Urinary bladder (tissue), 4 donors: ENCODE results near the gene C1QTNF12. TPM values are rescaled to one million over a fixed set of nuclear protein-coding genes. Genes with fewer than 3 reads are reported as not detected.
"Not testable (repeated sequence)": the region's sequence is repeated elsewhere in the genome, so short reads cannot be mapped to it uniquely, and the experiment has no call there.

ENCODE experiments used
- DNase-seq: peaks from one replicate; pipeline ENCODE4 v3.0.0-alpha.2; 2015; ENCODE audit errors: extremely low spot score
- H3K27ac ChIP-seq: one replicate; pipeline ENCODE4 v1.5.1; 2013; ENCODE audit warnings: low read depth, mild to moderate bottlenecking, moderate library complexity
- H3K36me3 ChIP-seq: one replicate; pipeline ENCODE4 v1.6.1; 2013; ENCODE audit warnings: mild to moderate bottlenecking, moderate library complexity; ENCODE audit not compliant: insufficient read depth
- H3K4me1 ChIP-seq: one replicate; pipeline ENCODE4 v1.6.1; 2013; ENCODE audit warnings: mild to moderate bottlenecking, moderate library complexity; ENCODE audit not compliant: insufficient read depth
- H3K4me3 ChIP-seq: one replicate; pipeline ENCODE4 v1.5.1; 2013; ENCODE audit warnings: low read depth, low read length
- WGBS: extraction: QIAGEN DNeasy Blood & Tissue Kit; methylation state at CpG from one replicate; pipeline ENCODE4 v1.1.7; 2013; 5-methylcytosine and 5-hydroxymethylcytosine counted together
- polyA plus RNA-seq: library from polyadenylated mRNA; stranded (reverse); fragments of 200-250 nt; gene quantifications from one replicate; pipeline ENCODE4 v1.2.3, GENCODE V29; 2013
- small RNA-seq: library from RNA; depleted of rRNA; stranded (forward); fragments of <200 nt; gene quantifications from one replicate; pipeline ENCODE3, GENCODE V24; 2014
- total RNA-seq: library from RNA; depleted of rRNA; stranded (reverse); fragments of >200 nt; gene quantifications from one replicate; pipeline ENCODE4 v1.2.3, GENCODE V29; 2014
- donor health status: healthy with polysubstance abuse.
- donor health status: healthy.

C1QTNF12 gene
- total and polyA plus RNA-seq, 2 donors, result 0.53 to 0.99 TPM

DNA sequence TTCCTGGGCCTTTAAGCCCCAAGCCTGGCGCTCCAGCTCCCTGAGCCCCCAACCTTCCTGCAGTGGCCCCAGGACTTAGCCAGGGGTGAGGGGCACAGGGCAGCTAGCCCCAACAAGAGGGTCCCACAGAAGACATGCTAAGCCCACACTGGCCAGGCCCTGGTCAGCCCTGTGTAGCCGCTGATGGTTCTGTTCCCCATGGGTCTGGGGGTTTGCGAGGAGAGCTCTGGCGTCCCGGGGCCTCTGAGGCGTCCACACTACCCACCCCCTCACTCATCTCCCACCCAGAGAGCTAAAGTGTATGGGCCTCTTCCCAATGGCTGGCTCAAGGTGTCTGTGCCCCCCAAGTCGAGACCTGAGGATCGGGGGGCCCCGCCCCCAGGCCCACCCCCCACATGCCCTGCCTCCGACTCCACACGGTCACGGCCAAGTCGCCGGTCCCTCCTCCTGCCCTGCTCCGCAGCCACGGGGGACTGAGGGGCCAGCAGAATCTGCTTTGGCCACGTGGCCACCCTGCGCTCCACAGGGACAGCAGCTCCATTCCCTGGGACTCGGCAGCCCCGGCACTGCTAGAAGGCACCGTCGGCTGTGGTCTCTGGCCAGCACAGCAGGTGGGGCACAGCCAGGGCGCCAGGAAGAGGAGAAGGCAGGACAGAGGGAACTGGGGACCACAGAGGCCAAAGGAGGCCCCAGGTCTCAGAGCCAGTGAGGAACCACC lies 47.9 kb downstream of the C1QTNF12 start:
- WGBS, result 70% methylated on average over 23 of the region's 23 CpGs
- H3K4me1 ChIP-seq, result no peaks in the 10 kb centered on the region
- no peak overlapping the region for H3K27ac ChIP-seq
- no peak for DNase-seq
- no peak overlapping the region for H3K4me3 ChIP-seq
- no peaks in the 10 kb centered on the region for H3K36me3 ChIP-seq

DNA sequence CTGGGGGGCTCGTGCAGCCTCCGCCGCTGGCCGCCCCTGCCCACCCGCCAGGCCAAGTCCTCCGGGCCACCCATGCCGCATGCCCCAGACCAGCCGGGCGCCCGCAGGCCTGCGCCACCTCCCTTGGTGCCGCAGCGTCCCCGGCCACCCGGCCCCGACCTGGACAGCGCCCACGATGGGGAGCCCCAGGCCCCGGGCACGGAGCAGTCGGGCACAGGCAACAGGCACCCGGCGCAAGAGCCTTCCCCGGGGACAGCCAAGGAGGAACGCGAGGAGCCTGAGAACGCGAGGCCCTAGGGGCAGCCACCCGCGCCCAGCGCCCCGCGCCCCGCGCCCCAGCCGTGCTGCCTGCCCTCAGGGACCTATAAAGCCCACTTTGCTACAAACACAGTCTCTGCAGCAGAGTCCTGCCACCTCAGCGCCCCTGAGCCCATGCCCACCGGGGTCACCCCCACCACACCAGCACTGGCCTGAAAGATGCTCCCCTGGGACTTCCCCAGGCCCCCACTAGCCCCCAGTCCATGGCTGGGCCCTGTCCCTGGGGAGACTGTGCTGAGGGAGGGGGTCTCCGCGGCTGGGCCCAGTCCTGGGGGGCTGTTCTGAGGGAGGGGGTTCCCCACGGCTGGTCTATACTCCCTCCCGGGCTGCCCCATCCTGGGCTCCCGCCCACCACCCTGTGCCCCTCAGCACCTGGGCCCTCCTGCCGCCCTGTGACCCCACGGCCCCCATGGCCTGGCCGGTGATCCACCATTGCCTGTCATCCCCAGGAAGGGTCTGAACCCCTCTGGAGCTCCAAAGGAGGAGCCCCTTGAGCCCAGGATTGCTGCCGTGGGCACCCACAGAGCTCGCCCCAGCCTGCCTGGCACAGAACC lies 48.7 kb downstream of the C1QTNF12 start:
- Histone ChIP-seq H3K4me3 (no peak overlapping the region), H3K27ac (no peak overlapping the region), H3K36me3 (no peaks in the 10 kb centered on the region), H3K4me1 (no peaks in the 10 kb centered on the region)
- DNase-seq, result no peak
- 92% methylated on average over 48 of the region's 48 CpGs for WGBS

DNA sequence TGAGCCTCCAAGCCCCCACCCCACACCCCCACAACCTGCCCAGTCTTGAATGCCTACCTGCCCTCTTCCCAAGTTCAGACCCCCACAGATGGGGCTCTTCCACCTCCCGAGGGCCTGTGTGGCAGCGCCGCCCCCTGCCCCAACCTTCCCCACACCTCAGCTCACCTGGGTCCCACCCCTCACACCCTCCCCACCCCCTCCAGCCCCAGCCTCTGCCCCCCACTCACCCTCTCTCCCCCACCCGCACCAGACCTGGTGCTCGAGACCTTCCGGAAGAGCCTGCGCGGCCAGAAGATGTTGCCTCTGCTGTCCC lies 49.4 kb downstream of the C1QTNF12 start:
- no peak for DNase-seq
- 83% methylated on average over 8 of the region's 8 CpGs for WGBS

DNA sequence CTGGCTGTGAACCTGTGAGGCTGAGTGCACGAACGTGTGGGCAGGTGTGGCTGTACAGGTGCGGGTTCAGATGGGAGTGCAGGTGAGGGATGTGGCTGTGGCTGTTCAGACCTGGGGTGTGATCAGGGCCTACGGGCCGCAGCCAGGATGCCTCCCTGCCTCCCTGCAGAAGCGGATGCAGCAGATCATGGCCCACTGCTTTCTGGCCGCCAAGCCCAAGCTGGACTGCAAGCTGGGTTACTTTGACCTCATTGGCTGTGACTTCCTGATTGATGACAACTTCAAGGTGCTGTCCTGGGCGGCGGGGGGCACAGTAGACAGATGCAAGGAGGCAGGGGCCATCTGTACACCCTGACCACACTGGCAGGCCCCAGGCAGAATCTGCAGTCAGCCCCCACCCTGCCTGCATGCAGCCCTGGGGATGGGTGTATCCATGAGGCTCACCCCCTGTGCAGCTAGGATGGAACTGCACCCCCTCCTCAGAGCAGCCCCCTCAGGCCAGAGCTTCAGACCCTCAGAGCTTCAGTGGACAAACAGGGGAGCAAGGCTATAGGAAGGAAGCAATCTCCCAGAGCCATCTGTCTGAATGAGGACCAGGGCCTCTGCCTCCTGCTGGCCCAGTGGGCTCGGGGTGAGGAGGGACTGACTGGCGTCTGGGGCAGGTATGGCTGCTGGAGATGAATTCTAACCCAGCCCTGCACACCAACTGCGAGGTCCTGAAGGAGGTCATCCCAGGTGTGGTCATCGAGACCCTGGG lies 49.9 kb downstream of the C1QTNF12 start:
- no peak overlapping the region for H3K27ac ChIP-seq
- no peak overlapping the region for H3K4me3 ChIP-seq
- no peaks in the 10 kb centered on the region for H3K4me1 ChIP-seq
- 80% methylated on average over 13 of the region's 13 CpGs for WGBS
- no peak for DNase-seq
- no peaks in the 10 kb centered on the region for H3K36me3 ChIP-seq

More for the DNA sequence above, 49.4 kb downstream of the C1QTNF12 start:
- H3K4me3 ChIP-seq, result no peak overlapping the region
- H3K4me1 ChIP-seq, result no peaks in the 10 kb centered on the region
- no peaks in the 10 kb centered on the region for H3K36me3 ChIP-seq
- H3K27ac ChIP-seq, result no peak overlapping the region

DNA sequence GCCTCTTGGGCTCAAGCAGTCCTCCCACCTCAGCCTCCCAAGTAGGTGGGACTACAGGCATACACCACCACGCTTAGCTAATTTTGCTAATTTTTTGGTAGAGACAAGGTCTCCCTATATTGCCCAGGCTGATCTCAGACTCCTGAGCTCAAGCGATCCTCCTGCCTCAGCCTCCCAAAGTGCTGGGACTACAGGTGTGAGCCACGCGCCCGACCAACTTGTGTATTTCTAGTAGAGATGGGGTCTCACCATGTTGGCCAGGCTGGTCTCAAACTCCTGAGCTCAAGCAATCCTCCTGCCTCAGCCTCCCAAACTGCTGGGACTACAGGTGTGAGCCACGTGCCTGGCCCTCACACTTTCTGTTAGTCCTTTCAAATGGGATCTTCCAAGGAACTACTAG lies 50.8 kb downstream of the C1QTNF12 start:
- H3K27ac ChIP-seq, H3K4me3 ChIP-seq, H3K4me1 ChIP-seq, DNase-seq, H3K36me3 ChIP-seq: not testable (repeated sequence)
- 94% methylated on average over 6 of the region's 6 CpGs for WGBS

DNA sequence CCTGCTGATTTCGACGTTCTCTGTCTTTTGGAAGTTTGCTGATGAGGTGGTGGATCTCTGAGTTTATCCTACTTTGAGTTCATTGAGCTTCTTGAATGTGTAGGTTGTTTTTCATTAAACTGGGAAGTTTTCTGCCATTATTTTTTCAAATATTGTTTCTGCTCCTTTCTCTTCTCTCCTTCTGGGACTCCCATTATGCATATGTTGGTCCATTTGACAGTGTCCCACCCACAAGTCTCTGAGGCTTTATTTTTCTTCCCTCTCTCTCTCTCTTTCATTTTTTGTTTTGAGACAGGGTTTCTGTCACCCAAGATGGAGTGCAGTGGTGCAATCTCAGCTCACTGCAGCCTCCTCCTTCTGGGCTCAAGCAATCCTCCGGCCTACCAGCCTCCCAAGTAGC lies 51.8 kb downstream of the C1QTNF12 start:
- 75% methylated on average over 3 of the region's 3 CpGs for WGBS
- DNase-seq, result no peak
- Histone ChIP-seq H3K36me3 (no peaks in the 10 kb centered on the region), H3K27ac (no peak overlapping the region), H3K4me3 (no peak overlapping the region), H3K4me1 (no peaks in the 10 kb centered on the region)

Small RNA genes within 50 kb of the gene (small RNA-seq; reads per million reads assigned to genes)
- not detected for gene MIR6726

Other genes with a start within 250 kb of the C1QTNF12 start
- 9.8 TPM for gene HES4, start 246.6 kb downstream of the C1QTNF12 start, total RNA-seq
- 38.5 TPM for gene HES4, start 246.6 kb downstream of the C1QTNF12 start, polyA plus RNA-seq
- gene ISG15, start 233.2 kb downstream of the C1QTNF12 start, total RNA-seq, result 41.8 TPM
- gene ISG15, start 233.2 kb downstream of the C1QTNF12 start, polyA plus RNA-seq, result 75.7 TPM
- 43.3 TPM for gene AGRN, start 226.6 kb downstream of the C1QTNF12 start, total RNA-seq
- 38.7 TPM for gene AGRN, start 226.6 kb downstream of the C1QTNF12 start, polyA plus RNA-seq
- gene RNF223, start 172.4 kb downstream of the C1QTNF12 start, total RNA-seq, result 2.7 TPM
- 0.73 TPM for gene RNF223, start 172.4 kb downstream of the C1QTNF12 start, polyA plus RNA-seq
- 7.1 TPM for gene C1orf159, start 130.6 kb downstream of the C1QTNF12 start, total RNA-seq
- 12.6 TPM for gene C1orf159, start 130.6 kb downstream of the C1QTNF12 start, polyA plus RNA-seq
- not detected for gene TTLL10, start 72.8 kb downstream of the C1QTNF12 start, total RNA-seq
- gene TTLL10, start 72.8 kb downstream of the C1QTNF12 start, polyA plus RNA-seq, result 0.08 TPM
- gene TNFRSF18, start 40.1 kb downstream of the C1QTNF12 start, total RNA-seq, result not detected
- 0.77 TPM for gene TNFRSF18, start 40.1 kb downstream of the C1QTNF12 start, polyA plus RNA-seq
- gene TNFRSF4, start 32.6 kb downstream of the C1QTNF12 start, total RNA-seq, result 0.48 TPM
- gene TNFRSF4, start 32.6 kb downstream of the C1QTNF12 start, polyA plus RNA-seq, result 2.2 TPM
- 36.7 TPM for gene SDF4, start 14.7 kb downstream of the C1QTNF12 start, total RNA-seq
- 176 TPM for gene SDF4, start 14.7 kb downstream of the C1QTNF12 start, polyA plus RNA-seq
- 8.8 TPM for gene B3GALT6, start 14.5 kb downstream of the C1QTNF12 start, total RNA-seq
- gene B3GALT6, start 14.5 kb downstream of the C1QTNF12 start, polyA plus RNA-seq, result 15.2 TPM
- gene UBE2J2, start 27.1 kb upstream of the C1QTNF12 start, total RNA-seq, result 36.3 TPM
- gene UBE2J2, start 27.1 kb upstream of the C1QTNF12 start, polyA plus RNA-seq, result 47.0 TPM
- 2.0 TPM for gene SCNN1D, start 33.7 kb upstream of the C1QTNF12 start, total RNA-seq
- 2.5 TPM for gene SCNN1D, start 33.7 kb upstream of the C1QTNF12 start, polyA plus RNA-seq
- 40.2 TPM for gene ACAP3, start 61.2 kb upstream of the C1QTNF12 start, total RNA-seq
- gene ACAP3, start 61.2 kb upstream of the C1QTNF12 start, polyA plus RNA-seq, result 51.2 TPM
- gene PUSL1, start 61.9 kb upstream of the C1QTNF12 start, total RNA-seq, result 7.6 TPM
- gene PUSL1, start 61.9 kb upstream of the C1QTNF12 start, polyA plus RNA-seq, result 19.2 TPM
- gene INTS11, start 77.9 kb upstream of the C1QTNF12 start, total RNA-seq, result 45.9 TPM
- gene INTS11, start 77.9 kb upstream of the C1QTNF12 start, polyA plus RNA-seq, result 134 TPM
- gene CPTP, start 78.1 kb upstream of the C1QTNF12 start, total RNA-seq, result 6.1 TPM
- 17.1 TPM for gene CPTP, start 78.1 kb upstream of the C1QTNF12 start, polyA plus RNA-seq
- gene TAS1R3, start 84.6 kb upstream of the C1QTNF12 start, total RNA-seq, result 0.48 TPM
- gene TAS1R3, start 84.6 kb upstream of the C1QTNF12 start, polyA plus RNA-seq, result 0.11 TPM
- gene DVL1, start 102.7 kb upstream of the C1QTNF12 start, total RNA-seq, result 26.4 TPM
- 69.0 TPM for gene DVL1, start 102.7 kb upstream of the C1QTNF12 start, polyA plus RNA-seq
- gene MXRA8, start 111.8 kb upstream of the C1QTNF12 start, total RNA-seq, result 62.7 TPM
- gene MXRA8, start 111.8 kb upstream of the C1QTNF12 start, polyA plus RNA-seq, result 159 TPM
- gene AURKAIP1, start 128.5 kb upstream of the C1QTNF12 start, total RNA-seq, result 20.7 TPM
- gene AURKAIP1, start 128.5 kb upstream of the C1QTNF12 start, polyA plus RNA-seq, result 158 TPM
- 226 TPM for gene CCNL2, start 152.6 kb upstream of the C1QTNF12 start, total RNA-seq
- 146 TPM for gene CCNL2, start 152.6 kb upstream of the C1QTNF12 start, polyA plus RNA-seq
- 55.1 TPM for gene MRPL20, start 160.6 kb upstream of the C1QTNF12 start, total RNA-seq
- gene MRPL20, start 160.6 kb upstream of the C1QTNF12 start, polyA plus RNA-seq, result 183 TPM
- gene ANKRD65, start 174.6 kb upstream of the C1QTNF12 start, total RNA-seq, result 5.8 TPM
- gene ANKRD65, start 174.6 kb upstream of the C1QTNF12 start, polyA plus RNA-seq, result 17.7 TPM
- 15.2 TPM for gene VWA1, start 189.0 kb upstream of the C1QTNF12 start, total RNA-seq
- gene VWA1, start 189.0 kb upstream of the C1QTNF12 start, polyA plus RNA-seq, result 214 TPM
- 0.26 TPM for gene ATAD3C, start 203.0 kb upstream of the C1QTNF12 start, total RNA-seq
- gene ATAD3C, start 203.0 kb upstream of the C1QTNF12 start, polyA plus RNA-seq, result 3.3 TPM
- 11.3 TPM for gene ATAD3B, start 225.0 kb upstream of the C1QTNF12 start, total RNA-seq
- 14.3 TPM for gene ATAD3B, start 225.0 kb upstream of the C1QTNF12 start, polyA plus RNA-seq